ENCODE measurements around the gene NKX3-2. TPM values are rescaled to one million over a fixed set of nuclear protein-coding genes. Genes with fewer than 3 reads are reported as not detected.
"Not testable (repeated sequence)": the region's sequence is repeated elsewhere in the genome, so short reads cannot be mapped to it uniquely, and the experiment has no call there.

Gene NKX3-2
- total RNA-seq, 1 donor from 2014 or later, result 1.3 TPM

- Mint-ChIP-seq H3K27me3 (ENCODE audit: low read depth) (no peaks in the 10 kb centered on the region), H3K4me1 (peaks cover 4% of the 10 kb centered on the region), H3K27ac (no peak overlapping the region), H3K4me3 (no peak overlapping the region), H3K36me3 (no peaks in the 10 kb centered on the region), H3K9me3 (no peaks in the 10 kb centered on the region)
- no peak for DNase-seq (ENCODE audit: low spot score in 2 of 2, unreplicated experiment in 2 of 2)
- TF ChIP-seq CTCF (IDR thresholded peaks at IDR 0.05; ENCODE audit: unreplicated experiment), result no peak
These were observed 17.4 kb upstream of the NKX3-2 start for GRCh38 chr4:13561673-13562072.

GRCh38 chr4:13560111-13560510, 15.8 kb upstream of the NKX3-2 start:
- H3K27ac Mint-ChIP-seq; H3K4me1 Mint-ChIP-seq; DNase-seq (ENCODE audit: low spot score in 2 of 2, unreplicated experiment in 2 of 2); H3K36me3 Mint-ChIP-seq; H3K27me3 Mint-ChIP-seq (ENCODE audit: low read depth); H3K4me3 Mint-ChIP-seq; H3K9me3 Mint-ChIP-seq: not testable (repeated sequence)

- H3K9me3 Mint-ChIP-seq, result no peaks in the 10 kb centered on the region
- no peak overlapping the region for H3K27ac Mint-ChIP-seq
- H3K27me3 Mint-ChIP-seq (ENCODE audit: low read depth), result peaks cover 1% of the 10 kb centered on the region
- peaks cover 4% of the 10 kb centered on the region for H3K4me1 Mint-ChIP-seq
- H3K4me3 Mint-ChIP-seq, result no peak overlapping the region
- TF ChIP-seq CTCF (IDR thresholded peaks at IDR 0.05; ENCODE audit: unreplicated experiment), result no peak
- H3K36me3 Mint-ChIP-seq, result no peaks in the 10 kb centered on the region
- DNase-seq (ENCODE audit: low spot score in 2 of 2, unreplicated experiment in 2 of 2), result no peak
These were observed 15.1 kb upstream of the NKX3-2 start for GRCh38 chr4:13559413-13559812.

GRCh38 chr4:13558881-13559280, 14.6 kb upstream of the NKX3-2 start:
- no peak for TF ChIP-seq CTCF (IDR thresholded peaks at IDR 0.05; ENCODE audit: unreplicated experiment)
- Mint-ChIP-seq H3K4me3 (no peak overlapping the region), H3K27ac (no peak overlapping the region), H3K36me3 (no peaks in the 10 kb centered on the region), H3K9me3 (no peaks in the 10 kb centered on the region), H3K27me3 (ENCODE audit: low read depth) (peaks cover 4% of the 10 kb centered on the region), H3K4me1 (peaks cover 4% of the 10 kb centered on the region)
- no peak for DNase-seq (ENCODE audit: low spot score in 2 of 2, unreplicated experiment in 2 of 2)

GRCh38 chr4:13555325-13555724, 11.0 kb upstream of the NKX3-2 start:
- TF ChIP-seq CTCF (IDR thresholded peaks at IDR 0.05; ENCODE audit: unreplicated experiment), result no peak
- H3K9me3 Mint-ChIP-seq, result peaks cover 14% of the 10 kb centered on the region
- no peak for DNase-seq (ENCODE audit: low spot score in 2 of 2, unreplicated experiment in 2 of 2)
- peaks cover 4% of the 10 kb centered on the region for H3K4me1 Mint-ChIP-seq
- H3K27ac Mint-ChIP-seq, result no peak overlapping the region
- H3K36me3 Mint-ChIP-seq, result no peaks in the 10 kb centered on the region
- no peak overlapping the region for H3K4me3 Mint-ChIP-seq
- H3K27me3 Mint-ChIP-seq (ENCODE audit: low read depth), result peaks cover 36% of the 10 kb centered on the region

GRCh38 chr4:13553081-13553480, 8.8 kb upstream of the NKX3-2 start:
- H3K36me3 Mint-ChIP-seq, result no peaks in the 10 kb centered on the region
- no peak for TF ChIP-seq CTCF (IDR thresholded peaks at IDR 0.05; ENCODE audit: unreplicated experiment)
- peaks cover 6% of the 10 kb centered on the region for H3K4me1 Mint-ChIP-seq
- H3K4me3 Mint-ChIP-seq, result no peak overlapping the region
- H3K9me3 Mint-ChIP-seq, result peaks cover 14% of the 10 kb centered on the region
- peaks cover 56% of the 10 kb centered on the region for H3K27me3 Mint-ChIP-seq (ENCODE audit: low read depth)
- no peak for DNase-seq (ENCODE audit: low spot score in 2 of 2, unreplicated experiment in 2 of 2)
- H3K27ac Mint-ChIP-seq, result no peak overlapping the region

Data from mesothelial cell of epicardium (in vitro differentiated cells).